Measurements from ENCODE around the gene SLC6A1. TPM values are rescaled to one million over a fixed set of nuclear protein-coding genes. Genes with fewer than 3 reads are reported as not detected.

SLC6A1 gene
- total RNA-seq, 2 donors from 2014 or later: 1.1 to 1.2 TPM

GRCh38 chr3:10986592-10986991 is 6.0 kb upstream of the SLC6A1 start:
- intact Hi-C loops (cut with DNase I): no loop called here
- DNase-seq: no peak
- ATAC-seq: peak in 1 of 2 donors; percentile 35

- ATAC-seq: no peak
These were observed 4.4 kb upstream of the SLC6A1 start for GRCh38 chr3:10988001-10988665.

GRCh38 chr3:10988991-10989484 is 3.5 kb upstream of the SLC6A1 start:
- intact Hi-C loops (cut with DNase I): no loop called here
- DNase-seq (no peak), ATAC-seq (no peak)

More at GRCh38 chr3:10988001-10988665, 4.4 kb upstream of the SLC6A1 start:
- no peak for DNase-seq
- intact Hi-C loops (cut with DNase I): no loop called here

GRCh38 chr3:10992943-10993728 is 588 bp downstream of the SLC6A1 start:
- peak in 1 of 2 donors; percentile 3 for ATAC-seq
- DNase-seq: no peak
- intact Hi-C loops (cut with DNase I): no loop called here

DNA sequence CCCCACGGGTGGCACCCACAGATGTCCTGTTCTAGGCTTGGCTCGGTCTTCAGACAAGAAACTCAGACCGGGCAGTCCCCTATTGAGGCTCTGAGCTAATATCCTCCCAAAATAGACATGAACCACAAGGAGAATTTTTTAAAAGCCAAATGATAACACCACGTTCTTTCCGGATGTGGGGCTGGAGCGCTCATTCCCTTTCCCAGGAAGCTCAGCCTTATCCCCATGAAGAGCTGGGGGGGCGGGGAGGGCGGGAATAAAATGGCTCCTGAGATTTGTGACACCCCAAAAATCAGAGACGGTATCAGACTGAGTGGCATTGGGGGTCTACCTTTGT is 1.1 kb downstream of the SLC6A1 start:
- ATAC-seq (peak; percentile 11 to 19), DNase-seq (no peak)
- intact Hi-C loops (cut with DNase I): no loop called here

GRCh38 chr3:10994306-10994705 is 1.8 kb downstream of the SLC6A1 start:
- ATAC-seq (no peak), DNase-seq (no peak)
- intact Hi-C loops (cut with DNase I): no loop called here

DNA sequence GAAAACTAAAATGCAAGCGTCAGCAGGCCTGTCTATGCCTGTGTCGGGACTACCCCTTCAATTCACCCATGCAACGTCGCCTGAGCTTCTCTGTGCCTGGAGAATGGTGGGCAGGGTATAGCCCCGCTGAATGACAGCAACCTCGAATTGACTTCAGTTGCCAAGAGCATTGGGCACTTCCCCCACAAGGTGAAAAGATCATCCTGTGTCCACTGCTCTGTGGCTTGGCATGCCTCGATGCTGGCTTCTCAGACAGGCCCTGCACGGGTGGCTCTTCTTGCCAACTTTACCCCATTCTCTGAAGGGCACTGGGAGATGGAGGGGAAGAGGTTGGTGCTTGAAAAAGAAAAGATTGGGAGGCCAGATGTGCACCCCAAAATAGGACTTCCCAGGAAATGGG is 3.3 kb downstream of the SLC6A1 start:
- ATAC-seq: no peak
- intact Hi-C loops (cut with DNase I): no loop called here
- DNase-seq: no peak

DNA sequence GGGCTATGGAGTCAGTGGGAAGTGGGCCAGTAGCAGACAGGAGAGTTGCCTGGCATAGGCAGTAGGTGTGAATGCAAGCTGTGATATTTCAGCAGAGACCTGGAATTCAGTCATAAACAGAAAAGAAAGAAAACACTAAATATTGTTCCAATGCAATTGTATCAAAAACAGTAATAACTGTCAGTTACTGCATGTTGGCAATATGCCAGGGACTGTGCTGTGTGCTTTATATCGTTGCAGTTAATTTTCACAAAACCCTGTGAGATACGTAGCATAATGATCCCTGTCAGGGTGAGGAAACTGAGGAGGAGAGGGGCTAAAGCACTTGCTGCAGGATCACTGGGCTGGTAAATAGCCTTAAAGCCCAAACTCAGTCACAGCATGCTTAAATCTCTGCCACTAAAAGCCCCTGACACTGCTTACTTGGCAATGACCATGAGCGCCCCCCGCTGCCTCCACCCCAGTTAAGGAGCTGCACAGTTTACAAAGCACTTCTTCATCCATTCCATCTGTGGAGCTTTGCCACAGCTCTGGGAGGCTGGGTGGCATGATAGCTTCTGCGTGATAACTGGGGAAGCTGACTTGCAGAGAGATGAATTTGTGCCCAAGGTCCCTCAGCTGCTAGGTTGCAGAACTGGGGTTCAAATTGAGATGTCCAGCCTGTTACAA is 3.9 kb downstream of the SLC6A1 start:
- ATAC-seq (no peak), DNase-seq (no peak)
- intact Hi-C loops (cut with DNase I): no loop called here

DNA sequence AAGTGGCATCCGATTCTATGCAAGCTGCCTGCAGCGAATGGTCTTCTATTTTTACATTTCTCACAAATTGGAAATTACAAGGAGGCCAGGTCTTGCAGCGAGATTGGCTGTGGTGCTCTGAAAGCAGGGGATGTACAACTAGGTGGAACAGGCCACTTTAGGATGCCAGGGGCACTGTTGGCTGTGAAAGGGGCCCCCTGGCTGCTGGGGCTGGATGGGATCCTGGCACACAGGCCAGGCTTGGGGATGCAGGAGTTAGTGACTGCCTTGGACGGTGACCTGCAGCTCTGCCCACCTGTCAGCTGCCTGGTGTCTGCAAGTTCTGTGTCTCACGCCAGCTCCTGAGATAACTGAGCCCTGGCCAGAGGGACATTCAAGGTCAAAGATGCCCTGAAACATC is 4.6 kb downstream of the SLC6A1 start:
- intact Hi-C loops (cut with DNase I): no loop called here
- ATAC-seq: no peak
- DNase-seq: no peak

- intact Hi-C loops (cut with DNase I): no loop called here
- ATAC-seq (peak; percentile 8 to 19), DNase-seq (no peak)
These were observed 6.0 kb downstream of the SLC6A1 start for GRCh38 chr3:10998542-10998941.

DNA sequence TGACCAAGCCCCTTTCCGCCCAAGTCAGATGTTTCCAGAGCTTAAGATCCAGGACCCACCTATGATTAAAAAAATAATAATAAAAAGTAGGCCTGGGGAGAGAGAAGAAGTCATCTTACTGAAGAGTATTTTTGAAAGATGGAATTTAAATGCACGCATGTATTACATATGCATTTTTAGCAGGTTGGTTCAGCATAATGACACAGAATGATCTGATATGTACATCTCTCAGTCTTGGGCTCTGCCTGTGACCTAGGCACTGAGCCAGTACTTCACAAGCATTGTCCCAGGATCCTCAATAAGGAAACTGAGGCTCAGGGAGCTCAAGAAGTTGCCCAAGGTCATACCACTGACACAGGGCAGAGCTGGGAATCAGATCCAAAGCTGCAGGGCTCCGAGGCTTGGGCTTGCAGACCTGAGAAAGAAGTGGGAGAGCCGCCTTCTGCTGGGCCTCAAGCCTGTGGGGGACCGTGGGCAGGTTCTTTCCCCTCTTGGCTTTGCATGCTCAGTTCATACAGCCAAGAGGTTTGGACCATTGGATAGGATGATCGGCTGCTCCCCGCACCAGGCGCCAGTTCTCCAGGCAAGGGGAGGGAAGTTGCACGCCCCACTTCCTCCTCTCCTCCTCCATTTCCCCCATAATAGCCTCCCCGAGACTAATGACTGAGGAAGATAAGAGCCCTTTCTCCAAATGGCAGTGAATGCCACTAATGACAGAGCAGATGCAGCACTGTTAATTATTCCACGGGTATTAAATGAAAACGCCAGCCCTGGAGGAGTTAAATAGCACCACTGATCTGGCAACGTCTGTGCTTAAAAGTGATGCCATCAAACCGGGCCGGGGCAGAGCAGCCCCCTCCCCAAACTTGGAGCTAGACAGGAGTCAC is 6.9 kb downstream of the SLC6A1 start:
- DNase-seq: no peak
- intact Hi-C loops (cut with DNase I): no loop called here
- ATAC-seq: no peak

DNA sequence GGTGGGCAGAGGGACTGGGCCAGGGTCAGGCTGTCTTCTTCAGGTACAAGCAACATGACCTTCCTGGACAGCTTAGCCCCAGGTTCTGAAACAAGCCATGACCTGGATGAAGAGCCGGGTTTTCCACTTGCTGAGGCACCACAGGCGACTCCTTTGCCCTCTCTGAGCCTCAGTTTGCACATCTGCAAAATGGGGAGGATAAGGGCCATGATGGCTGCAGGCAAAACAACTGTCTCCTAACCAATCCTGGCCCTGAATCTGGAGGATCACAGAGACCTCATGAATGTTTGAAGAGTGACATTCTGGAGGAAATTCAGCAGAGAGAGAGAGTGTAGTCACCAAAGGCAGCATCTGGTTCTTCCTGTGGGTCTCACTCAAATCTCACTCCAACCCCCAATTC is 8.0 kb downstream of the SLC6A1 start:
- ATAC-seq (no peak), DNase-seq (no peak)
- intact Hi-C loops (cut with DNase I): no loop called here

DNA sequence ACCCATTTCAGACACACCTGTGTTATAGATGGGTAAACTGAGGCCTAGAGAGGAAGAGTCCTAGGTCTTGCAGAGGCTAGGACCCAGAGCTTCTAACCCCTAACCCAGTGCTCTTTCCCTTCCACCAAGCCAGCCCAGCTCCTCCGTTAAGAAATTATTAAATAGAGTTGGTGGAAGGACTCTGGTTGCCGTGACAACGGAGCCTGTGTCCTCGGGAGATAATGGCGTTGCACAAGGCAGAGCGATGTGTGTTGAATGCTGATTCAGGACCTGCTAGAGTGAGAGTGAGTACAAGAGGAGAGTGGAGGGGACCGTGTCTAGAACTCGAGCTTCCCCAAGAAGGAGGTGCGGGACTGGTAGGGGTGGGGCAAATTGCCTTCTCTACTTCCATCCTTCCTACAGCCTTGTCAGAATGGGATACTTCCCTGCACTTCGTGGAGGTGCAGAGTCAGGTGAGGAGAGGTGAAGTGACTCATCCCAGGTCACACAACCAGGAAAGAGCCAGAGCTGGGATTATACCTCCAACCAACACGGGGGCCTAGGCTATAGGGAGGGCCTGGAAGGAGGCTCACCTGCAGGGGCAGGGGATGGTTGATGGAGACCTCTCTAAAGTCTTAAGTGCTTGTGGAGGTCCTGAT is 8.6 kb downstream of the SLC6A1 start:
- peak; percentile 33 for DNase-seq
- intact Hi-C loops (cut with DNase I): no loop called here
- no peak for ATAC-seq

DNA sequence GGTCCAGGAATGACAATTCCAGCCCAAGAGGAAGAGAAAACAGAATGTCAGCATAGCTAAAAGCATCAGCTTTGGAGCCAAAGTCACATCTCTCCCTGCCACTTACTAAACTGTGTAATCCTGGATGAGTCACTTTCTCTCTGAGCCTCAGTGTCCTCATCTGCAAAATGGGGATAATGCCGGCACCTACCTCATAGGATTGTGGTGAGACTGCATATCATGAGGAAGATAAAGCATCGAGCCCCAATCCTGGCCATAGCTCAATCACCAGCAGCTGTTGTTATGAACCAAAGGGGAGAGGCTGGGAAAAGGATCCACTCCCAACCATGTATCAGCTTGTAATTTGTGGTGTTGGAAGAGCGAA is 9.1 kb downstream of the SLC6A1 start:
- no peak for ATAC-seq
- DNase-seq: no peak
- intact Hi-C loops (cut with DNase I): no loop called here

DNA sequence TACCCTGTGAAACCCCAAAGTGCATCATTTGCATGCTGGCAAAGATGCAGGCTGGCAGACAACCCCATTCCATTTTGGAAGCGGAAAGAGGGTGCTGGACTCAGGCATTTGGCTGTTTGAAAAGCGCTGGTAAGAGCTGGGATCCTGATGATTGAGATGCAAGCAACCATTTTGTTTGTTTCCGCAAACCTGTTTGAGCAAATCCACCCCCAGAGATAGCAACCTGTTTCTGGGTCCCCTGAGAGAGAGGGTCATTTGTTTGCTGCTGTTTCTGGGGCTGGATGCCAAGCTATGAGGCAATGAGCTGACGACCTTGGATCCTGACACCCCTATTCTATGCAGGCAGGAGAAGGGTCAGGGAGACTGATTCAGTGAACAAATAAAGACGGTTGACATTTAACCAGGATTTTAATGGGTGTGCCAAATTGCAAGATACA is 9.8 kb downstream of the SLC6A1 start:
- DNase-seq: no peak
- intact Hi-C loops (cut with DNase I): no loop called here
- no peak for ATAC-seq

DNA sequence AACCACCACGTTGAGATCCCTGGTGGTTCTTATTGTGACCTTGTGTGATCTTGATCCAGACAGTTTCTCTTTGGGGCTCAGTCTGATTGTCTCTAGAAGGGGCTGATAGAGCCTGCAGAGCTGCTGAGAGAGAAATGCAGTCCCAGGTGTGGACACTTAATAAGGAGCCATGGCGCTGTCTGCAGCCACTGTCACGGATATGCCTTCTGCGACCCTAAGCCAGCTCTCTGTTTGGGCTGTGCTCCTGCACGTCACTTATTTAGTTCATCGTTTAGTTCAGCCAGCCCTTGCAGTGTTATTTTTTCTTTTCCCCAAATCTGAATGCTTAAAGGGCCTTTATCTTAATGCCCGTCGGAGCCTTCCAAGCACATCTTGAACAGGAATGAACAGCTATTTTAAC is 12.0 kb downstream of the SLC6A1 start:
- intact Hi-C loops (cut with DNase I): no loop called here
- DNase-seq (no peak), ATAC-seq (no peak)

DNA sequence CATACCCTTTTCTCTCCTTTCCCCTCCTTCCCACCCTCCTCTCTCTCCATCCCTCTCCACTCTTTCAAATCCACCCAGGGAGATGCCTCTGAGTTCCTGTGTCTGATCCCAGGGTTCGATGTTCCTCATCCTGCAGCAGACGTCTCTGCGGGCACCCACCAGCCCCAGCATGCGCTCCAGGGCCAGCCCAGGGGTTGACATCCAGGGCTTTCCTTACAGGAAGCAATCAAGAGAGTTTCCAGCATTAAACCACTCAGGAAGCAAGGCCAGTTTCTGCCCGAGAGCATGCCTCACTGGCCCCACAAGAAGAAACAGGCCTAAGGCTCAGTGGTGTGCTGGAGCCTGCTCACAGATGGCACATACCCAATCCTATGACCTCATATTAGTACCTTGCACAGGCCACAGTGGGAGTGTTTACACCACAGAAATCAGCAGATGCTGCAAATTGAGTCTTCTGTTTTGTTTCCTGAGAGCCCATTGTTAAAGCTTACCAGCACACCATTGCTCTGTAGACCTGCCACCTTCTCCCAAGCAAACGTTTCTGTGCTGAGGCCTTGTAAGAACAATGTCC is 13.2 kb downstream of the SLC6A1 start:
- intact Hi-C loops (cut with DNase I): no loop called here
- ATAC-seq (no peak), DNase-seq (no peak)
